ENCODE results near the gene BST2. TPM values are rescaled to one million over a fixed set of nuclear protein-coding genes. Genes with fewer than 3 reads are reported as not detected.
A peak's percentile ranks its signal among the peaks of the same experiment; 100 is the strongest.

Gene BST2
- total RNA-seq, 1 experiment from 2014 or later, result 203 TPM

GRCh38 chr19:17429641-17430113 lies 24.2 kb upstream of the BST2 start:
- DNase-seq, result peak; percentile 15
- H3K36me3 ChIP-seq (replicated peaks; ENCODE audit: control insufficient read depth, insufficient read depth, low read length), result no peaks in the 10 kb centered on the region
- no peak overlapping the region for H3K4me3 ChIP-seq (ENCODE audit: insufficient read depth, low read depth, low read length)
- H3K27me3 ChIP-seq (ENCODE audit: control insufficient read depth, insufficient read depth, low read length), result no peaks in the 10 kb centered on the region

- no peaks in the 10 kb centered on the region; the same call in 1 of the 2 replicates for H3K27me3 ChIP-seq (ENCODE audit: control insufficient read depth, insufficient read depth, low read length)
- H3K36me3 ChIP-seq (replicated peaks; ENCODE audit: control insufficient read depth, insufficient read depth, low read length), result no peaks in the 10 kb centered on the region
- peak; percentile 98 for DNase-seq
- H3K4me3 ChIP-seq (ENCODE audit: insufficient read depth, low read depth, low read length), result peak overlapping the region; percentile 36
Observed at GRCh38 chr19:17424743-17425365, 19.4 kb upstream of the BST2 start.

GRCh38 chr19:17423429-17424208 lies 18.2 kb upstream of the BST2 start:
- DNase-seq, result peak; percentile 43
- H3K27me3 ChIP-seq (ENCODE audit: control insufficient read depth, insufficient read depth, low read length), result no peaks in the 10 kb centered on the region; the same call in 1 of the 2 replicates
- H3K4me3 ChIP-seq (ENCODE audit: insufficient read depth, low read depth, low read length), result no peak overlapping the region
- no peaks in the 10 kb centered on the region for H3K36me3 ChIP-seq (replicated peaks; ENCODE audit: control insufficient read depth, insufficient read depth, low read length)

GRCh38 chr19:17421942-17422341 lies 16.5 kb upstream of the BST2 start:
- no peak for DNase-seq

GRCh38 chr19:17420475-17420924 lies 15.1 kb upstream of the BST2 start:
- Histone ChIP-seq H3K4me3 (ENCODE audit: insufficient read depth, low read depth, low read length) (peak overlapping the region; percentile 86), H3K36me3 (replicated peaks; ENCODE audit: control insufficient read depth, insufficient read depth, low read length) (no peaks in the 10 kb centered on the region), H3K27me3 (ENCODE audit: control insufficient read depth, insufficient read depth, low read length) (peaks cover 3% of the 10 kb centered on the region)
- peak; percentile 88 for DNase-seq

More at GRCh38 chr19:17421942-17422341, 16.5 kb upstream of the BST2 start:
- Histone ChIP-seq H3K36me3 (replicated peaks; ENCODE audit: control insufficient read depth, insufficient read depth, low read length) (no peaks in the 10 kb centered on the region), H3K4me3 (ENCODE audit: insufficient read depth, low read depth, low read length) (no peak overlapping the region), H3K27me3 (ENCODE audit: control insufficient read depth, insufficient read depth, low read length) (no peaks in the 10 kb centered on the region; the same call in 1 of the 2 replicates)

- Histone ChIP-seq H3K27me3 (ENCODE audit: control insufficient read depth, insufficient read depth, low read length) (peaks cover 3% of the 10 kb centered on the region), H3K4me3 (ENCODE audit: insufficient read depth, low read depth, low read length) (peak within 1 kb of the TSS; percentile 86), H3K36me3 (replicated peaks; ENCODE audit: control insufficient read depth, insufficient read depth, low read length) (no peaks in the 10 kb centered on the region)
- DNase-seq, result peak; percentile 99
Observed at GRCh38 chr19:17419621-17420474, 14.4 kb upstream of the BST2 start, which contains the start of gene MVB12A. TSS of gene MVB12A (plus strand) at chr19:17420047. CDS start at chr19:17420136, 89 bp downstream.

GRCh38 chr19:17419154-17419620 lies 13.8 kb upstream of the BST2 start:
- peaks cover 3% of the 10 kb centered on the region for H3K27me3 ChIP-seq (ENCODE audit: control insufficient read depth, insufficient read depth, low read length)
- peak overlapping the region; percentile 32 for H3K4me3 ChIP-seq (ENCODE audit: insufficient read depth, low read depth, low read length)
- DNase-seq, result no peak
- H3K36me3 ChIP-seq (replicated peaks; ENCODE audit: control insufficient read depth, insufficient read depth, low read length), result no peaks in the 10 kb centered on the region

GRCh38 chr19:17418710-17419109 lies 13.3 kb upstream of the BST2 start:
- no peak overlapping the region for H3K4me3 ChIP-seq (ENCODE audit: insufficient read depth, low read depth, low read length)
- no peak for DNase-seq
- H3K36me3 ChIP-seq (replicated peaks; ENCODE audit: control insufficient read depth, insufficient read depth, low read length), result no peaks in the 10 kb centered on the region
- peaks cover 3% of the 10 kb centered on the region for H3K27me3 ChIP-seq (ENCODE audit: control insufficient read depth, insufficient read depth, low read length)

GRCh38 chr19:17415121-17415520 lies 9.7 kb upstream of the BST2 start:
- H3K27me3 ChIP-seq (ENCODE audit: control insufficient read depth, insufficient read depth, low read length), result peaks cover 3% of the 10 kb centered on the region
- no peak overlapping the region for H3K4me3 ChIP-seq (ENCODE audit: insufficient read depth, low read depth, low read length)
- DNase-seq, result peak; percentile 56

GRCh38 chr19:17414097-17414496 lies 8.7 kb upstream of the BST2 start:
- peaks cover 3% of the 10 kb centered on the region; the same call in 1 of the 2 replicates for H3K27me3 ChIP-seq (ENCODE audit: control insufficient read depth, insufficient read depth, low read length)
- H3K4me3 ChIP-seq (ENCODE audit: insufficient read depth, low read depth, low read length), result no peak overlapping the region
- no peak for DNase-seq
- H3K36me3 ChIP-seq (replicated peaks; ENCODE audit: control insufficient read depth, insufficient read depth, low read length), result no peaks in the 10 kb centered on the region

More at GRCh38 chr19:17415121-17415520, 9.7 kb upstream of the BST2 start:
- H3K36me3 ChIP-seq (replicated peaks; ENCODE audit: control insufficient read depth, insufficient read depth, low read length), result no peaks in the 10 kb centered on the region

- no peak for DNase-seq
- Histone ChIP-seq H3K36me3 (replicated peaks; ENCODE audit: control insufficient read depth, insufficient read depth, low read length) (no peaks in the 10 kb centered on the region), H3K4me3 (ENCODE audit: insufficient read depth, low read depth, low read length) (no peak overlapping the region), H3K27me3 (ENCODE audit: control insufficient read depth, insufficient read depth, low read length) (peaks cover 3% of the 10 kb centered on the region; the same call in 1 of the 2 replicates)
Observed at GRCh38 chr19:17411801-17412200, 6.4 kb upstream of the BST2 start.

- DNase-seq, result no peak
- no peak overlapping the region for H3K4me3 ChIP-seq (ENCODE audit: insufficient read depth, low read depth, low read length)
- no peaks in the 10 kb centered on the region for H3K27me3 ChIP-seq (ENCODE audit: control insufficient read depth, insufficient read depth, low read length)
- H3K36me3 ChIP-seq (replicated peaks; ENCODE audit: control insufficient read depth, insufficient read depth, low read length), result no peaks in the 10 kb centered on the region
Observed at GRCh38 chr19:17409990-17410389, 4.6 kb upstream of the BST2 start.

- H3K4me3 ChIP-seq (ENCODE audit: insufficient read depth, low read depth, low read length), result no peak overlapping the region
- DNase-seq, result no peak
- H3K36me3 ChIP-seq (replicated peaks; ENCODE audit: control insufficient read depth, insufficient read depth, low read length), result peaks cover 3% of the 10 kb centered on the region; the same call in 1 of the 2 replicates
- H3K27me3 ChIP-seq (ENCODE audit: control insufficient read depth, insufficient read depth, low read length), result no peaks in the 10 kb centered on the region
Observed at GRCh38 chr19:17406887-17407196, 1.4 kb upstream of the BST2 start.
